Aorta (tissue), 5 donors: ENCODE results near the gene PLCB1. TPM values are rescaled to one million over a fixed set of nuclear protein-coding genes. Genes with fewer than 3 reads are reported as not detected.
"Not testable (repeated sequence)": the region's sequence is repeated elsewhere in the genome, so short reads cannot be mapped to it uniquely, and the experiment has no call there.

Source experiments
- ATAC-seq: fragments of 200-7000 bp; cut with Tn5 transposase; one replicate; pipeline ENCODE4 v1.9.1; 2022; ENCODE audit warnings: moderate library complexity; ENCODE audit not compliant: low FRiP score
- DNase-seq, 2 donors: peaks; one replicate each; pipeline ENCODE4 v3.0.0-alpha.2; 2020
- H3K27ac ChIP-seq, 2 donors: one replicate each; pipeline ENCODE4 v1.5.1; 2013; ENCODE audit warnings: low read length in 2 of 2, mild to moderate bottlenecking in 2 of 2, moderate library complexity in 2 of 2, control low read depth in 1 of 2, inconsistent platforms in 1 of 2, low read depth in 1 of 2
- H3K27me3 ChIP-seq, 2 donors: one replicate each; pipeline ENCODE4 v1.6.1; 2013; ENCODE audit warnings: control low read depth in 1 of 2, low read length in 1 of 2, mild to moderate bottlenecking in 1 of 2, moderate library complexity in 1 of 2; ENCODE audit not compliant: insufficient read depth in 2 of 2, control insufficient read depth in 1 of 2
- H3K36me3 ChIP-seq, 2 donors: one replicate each; pipeline ENCODE4 v1.6.1; 2013; ENCODE audit warnings: control low read depth in 1 of 2, low read length in 1 of 2, mild to moderate bottlenecking in 1 of 2; ENCODE audit not compliant: insufficient read depth in 2 of 2, control insufficient read depth in 1 of 2
- H3K4me1 ChIP-seq, 2 donors: one replicate each; pipeline ENCODE4 v1.6.1; 2013; ENCODE audit warnings: low read length in 2 of 2, control low read depth in 1 of 2, mild to moderate bottlenecking in 1 of 2, moderate library complexity in 1 of 2; ENCODE audit not compliant: insufficient read depth in 2 of 2, control insufficient read depth in 1 of 2
- H3K4me3 ChIP-seq, 2 donors: one replicate each; pipeline ENCODE4 v1.5.1; 2013; ENCODE audit warnings: low read length in 2 of 2, control low read depth in 1 of 2, mild to moderate bottlenecking in 1 of 2
- H3K9me3 ChIP-seq: one replicate; pipeline ENCODE4 v1.6.1; 2013; ENCODE audit warnings: mild to moderate bottlenecking, low read length; ENCODE audit not compliant: control insufficient read depth
- WGBS, 2 donors: extraction: QIAGEN DNeasy Blood & Tissue Kit; methylation state at CpG; one replicate each; pipeline ENCODE4 v1.1.7; 2013; 5-methylcytosine and 5-hydroxymethylcytosine counted together
- intact Hi-C, 2 donors: fragments of 100-400 bp; cut with DNase I; formaldehyde crosslinking; loops; one replicate each; pipeline versions ENCODE4 v1.14.2 to v1.15.0; 2022
- polyA plus RNA-seq, 2 donors: library from polyadenylated mRNA; stranded (reverse); fragments of 200-250 nt; gene quantifications; one replicate each; pipeline ENCODE4 v1.2.3, GENCODE V29; 2013
- total RNA-seq, 2 donors: library from RNA; stranded (reverse); fragmentation: NEBNext Ultra II Directional; extraction: Animal tissue kit (Norgen Biotek cat#: 25700); gene quantifications; one replicate each; pipeline ENCODE4 v1.2.1, GENCODE V29; 2021
- donor health status: healthy with polysubstance abuse.
- donor health status: Bipolar disorder and iron deficiency.
- donor health status: DM: no; HTN: no; CAD: no.
- donor health status: DM: no; HTN: no; CAD: no.
- donor health status: DM: yes; HTN: yes; CAD: no.

PLCB1 gene
- total and polyA plus RNA-seq, 4 donors, result 1.4 to 35.0 (median 6.6) TPM

DNA sequence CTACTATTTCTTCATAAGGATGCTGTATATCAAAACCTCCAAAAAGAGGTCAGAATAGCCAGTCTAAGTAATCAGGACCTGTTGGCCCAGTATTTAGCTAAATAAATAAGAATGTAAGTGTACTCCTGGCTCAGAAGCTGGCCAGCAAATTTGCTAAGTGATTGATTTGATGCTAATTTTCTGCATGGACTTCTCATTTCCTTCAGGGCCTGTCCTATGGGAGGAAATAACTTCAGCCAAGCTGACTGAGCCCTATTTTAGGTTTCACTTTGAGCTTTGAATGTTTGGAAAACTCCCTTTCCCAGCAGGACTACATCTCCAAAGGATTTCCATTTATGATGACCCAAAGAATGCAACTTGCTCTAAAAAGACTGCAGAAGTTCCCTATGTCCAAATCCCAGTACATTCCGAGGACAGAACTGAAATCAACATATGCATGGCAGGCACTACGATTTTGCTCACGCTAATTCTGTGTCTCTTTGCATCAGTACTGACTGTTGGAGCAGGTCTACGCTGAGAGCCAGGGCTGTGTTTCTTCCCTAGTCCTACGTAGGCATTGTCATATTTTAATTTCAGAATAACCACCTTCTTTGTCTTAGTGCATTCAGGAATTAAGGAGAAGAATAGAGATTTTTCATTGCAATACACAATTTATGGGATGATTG is 495.4 kb downstream of the PLCB1 start:
- intact Hi-C loops, result no loop called here
- Histone ChIP-seq H3K4me1 (no peaks in the 10 kb centered on the region), H3K27ac (no peak overlapping the region), H3K9me3 (no peaks in the 10 kb centered on the region), H3K36me3 (no peaks in the 10 kb centered on the region), H3K4me3 (no peak overlapping the region), H3K27me3 (no peaks in the 10 kb centered on the region)
- no peak for ATAC-seq
- no peak for DNase-seq
- 36 to 48% methylated on average over 5 of the region's 5 CpGs for WGBS, 2 donors

DNA sequence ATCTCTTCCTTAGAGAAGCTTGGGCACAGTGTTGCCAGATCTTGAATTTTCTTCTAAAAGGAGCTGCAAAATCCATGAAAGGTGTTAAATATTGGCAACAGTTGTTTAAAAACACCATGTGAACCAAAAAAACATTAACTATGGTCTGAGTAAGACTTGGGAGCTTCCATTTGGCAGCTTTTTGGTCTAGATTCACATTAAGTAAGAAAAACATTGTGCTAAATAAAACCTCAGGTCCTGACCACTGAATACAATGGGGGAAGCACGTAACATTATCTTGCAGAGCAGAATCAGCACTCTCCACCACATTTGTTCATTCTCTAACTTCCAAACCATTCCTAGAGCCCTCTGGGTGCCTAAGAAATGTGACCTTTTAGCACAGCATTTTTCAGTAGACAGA is 499.2 kb downstream of the PLCB1 start:
- Histone ChIP-seq H3K4me3 (no peak overlapping the region), H3K4me1 (no peaks in the 10 kb centered on the region), H3K27ac (no peak overlapping the region), H3K9me3 (peaks cover 1% of the 10 kb centered on the region), H3K36me3 (no peaks in the 10 kb centered on the region), H3K27me3 (no peaks in the 10 kb centered on the region)
- ATAC-seq, result no peak
- DNase-seq, result no peak
- intact Hi-C loops, result no loop called here
- 62 to 64% methylated on average over 1 of the region's 1 CpG for WGBS, 2 donors

- no peaks in the 10 kb centered on the region for H3K36me3 ChIP-seq
- 90 to 94% methylated on average over 1 of the region's 1 CpG for WGBS, 2 donors
- H3K27ac ChIP-seq, result no peak overlapping the region
- intact Hi-C loops, result no loop called here
- DNase-seq (no peak), ATAC-seq (no peak)
- peaks cover 1% of the 10 kb centered on the region for H3K9me3 ChIP-seq
- H3K27me3 ChIP-seq, result no peaks in the 10 kb centered on the region
- no peaks in the 10 kb centered on the region for H3K4me1 ChIP-seq
- no peak overlapping the region for H3K4me3 ChIP-seq
Measured at GRCh38 chr20:8633366-8633765, 501.3 kb downstream of the PLCB1 start.

DNA sequence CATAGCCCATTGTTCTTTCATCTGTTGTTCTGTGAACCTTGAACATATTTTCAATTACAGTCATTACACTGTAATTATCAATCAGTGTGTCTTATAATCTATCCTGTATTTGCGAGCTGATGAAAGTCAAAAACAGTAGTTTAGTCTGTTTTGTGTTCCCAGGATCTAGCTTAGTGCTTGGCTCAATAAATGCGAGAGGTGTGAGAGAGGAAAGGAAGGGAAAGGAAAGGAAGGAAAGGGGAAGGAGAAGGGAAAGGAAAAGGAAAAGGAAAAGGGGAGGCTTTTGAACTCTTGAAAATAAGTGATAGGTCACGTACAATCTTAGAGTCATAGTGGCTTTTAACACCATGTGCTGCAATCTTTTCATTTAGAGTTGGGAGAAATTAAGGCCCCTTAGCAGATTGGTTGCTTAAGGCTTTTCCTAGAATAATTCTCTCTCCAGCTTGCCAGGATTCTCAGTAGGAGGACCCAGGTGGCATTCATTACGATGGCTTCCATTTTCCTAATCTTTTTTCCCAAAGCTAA is 503.0 kb downstream of the PLCB1 start:
- Histone ChIP-seq H3K36me3 (no peaks in the 10 kb centered on the region), H3K27ac (no peak overlapping the region), H3K4me1 (no peaks in the 10 kb centered on the region), H3K4me3 (no peak overlapping the region), H3K9me3 (peaks cover 1% of the 10 kb centered on the region), H3K27me3 (no peaks in the 10 kb centered on the region)
- no peak for ATAC-seq
- no peak for DNase-seq
- intact Hi-C loops, result no loop called here
- WGBS, 2 donors, result 96% methylated on average over 4 of the region's 4 CpGs

GRCh38 chr20:8635837-8636236 is 503.8 kb downstream of the PLCB1 start:
- H3K9me3 ChIP-seq, result peaks cover 1% of the 10 kb centered on the region
- intact Hi-C loops, result no loop called here
- H3K36me3 ChIP-seq, result no peaks in the 10 kb centered on the region
- 65 to 66% methylated on average over 2 of the region's 2 CpGs for WGBS, 2 donors
- no peaks in the 10 kb centered on the region for H3K4me1 ChIP-seq
- ATAC-seq, result no peak
- H3K27ac ChIP-seq, result no peak overlapping the region
- no peak overlapping the region for H3K4me3 ChIP-seq
- no peaks in the 10 kb centered on the region for H3K27me3 ChIP-seq
- no peak for DNase-seq

DNA sequence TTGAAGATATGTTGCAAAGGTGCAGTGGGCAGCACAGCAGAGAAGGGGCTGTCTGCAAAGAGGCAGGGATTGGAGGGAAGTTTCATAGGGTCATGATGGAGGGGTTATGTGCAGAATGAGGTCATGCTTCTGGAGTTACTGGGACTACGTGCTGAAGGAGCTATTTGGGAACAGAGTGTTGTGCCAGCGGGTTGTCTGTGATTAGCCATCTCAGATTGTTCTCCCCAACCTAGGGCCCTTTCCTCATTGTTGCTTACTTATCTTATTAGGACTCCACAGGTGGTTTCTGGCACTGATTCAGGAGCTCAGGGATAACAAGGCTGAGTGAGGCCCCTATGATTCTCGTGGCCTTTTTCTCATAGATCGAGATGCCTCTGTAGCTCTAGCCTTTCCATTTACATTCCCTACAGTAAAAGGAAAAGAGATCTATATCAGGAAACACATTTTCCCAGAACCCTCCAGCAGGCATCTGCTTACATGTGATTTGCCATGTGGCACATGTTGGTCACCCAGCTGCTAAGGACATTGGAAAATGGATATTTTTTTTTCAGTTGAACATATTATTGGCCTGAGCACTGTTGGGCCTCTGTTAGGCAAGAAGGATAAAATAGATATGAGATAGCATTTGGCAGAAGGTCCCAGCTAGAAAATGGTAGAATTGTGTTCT is 507.2 kb downstream of the PLCB1 start:
- no peaks in the 10 kb centered on the region for H3K9me3 ChIP-seq
- no peak overlapping the region for H3K4me3 ChIP-seq
- no peak for ATAC-seq
- no peaks in the 10 kb centered on the region for H3K27me3 ChIP-seq
- DNase-seq, result no peak
- 81 to 84% methylated on average over 4 of the region's 4 CpGs for WGBS, 2 donors
- no peak overlapping the region for H3K27ac ChIP-seq
- intact Hi-C loops, result no loop called here
- H3K36me3 ChIP-seq, result no peaks in the 10 kb centered on the region
- H3K4me1 ChIP-seq, result no peaks in the 10 kb centered on the region

- Histone ChIP-seq H3K4me1 (no peaks in the 10 kb centered on the region), H3K36me3 (no peaks in the 10 kb centered on the region), H3K27ac (no peak overlapping the region), H3K4me3 (no peak overlapping the region), H3K27me3 (no peaks in the 10 kb centered on the region), H3K9me3 (no peaks in the 10 kb centered on the region)
- no peak for DNase-seq
- 83 to 86% methylated on average over 4 of the region's 4 CpGs for WGBS, 2 donors
- intact Hi-C loops, result no loop called here
- ATAC-seq, result no peak
Measured at GRCh38 chr20:8640461-8640860, 508.4 kb downstream of the PLCB1 start.

DNA sequence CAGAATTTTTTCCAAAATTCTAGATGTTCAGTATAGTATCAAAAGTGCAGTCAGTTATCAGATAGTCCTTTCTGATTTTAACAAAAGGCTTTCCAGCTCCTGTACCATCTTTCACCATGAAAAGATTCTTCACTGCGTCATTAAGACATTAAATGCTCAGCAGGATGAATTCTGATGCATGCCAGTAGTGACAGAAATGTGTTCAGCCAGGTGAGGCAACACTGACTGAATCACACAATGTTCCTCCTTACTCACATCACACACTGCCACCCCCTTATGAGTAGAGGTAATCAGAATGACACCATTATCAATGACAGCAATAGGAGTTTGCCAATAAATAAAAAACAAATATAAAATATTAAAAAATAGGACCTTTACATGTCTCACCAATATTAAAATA is 510.2 kb downstream of the PLCB1 start:
- no peaks in the 10 kb centered on the region for H3K4me1 ChIP-seq
- no peak overlapping the region for H3K27ac ChIP-seq
- no peaks in the 10 kb centered on the region for H3K9me3 ChIP-seq
- no peak overlapping the region for H3K4me3 ChIP-seq
- no peaks in the 10 kb centered on the region for H3K27me3 ChIP-seq
- ATAC-seq, result no peak
- intact Hi-C loops, result no loop called here
- 92 to 94% methylated on average over 1 of the region's 1 CpG for WGBS, 2 donors
- H3K36me3 ChIP-seq, result no peaks in the 10 kb centered on the region
- DNase-seq, result no peak

GRCh38 chr20:8644468-8644867 is 512.4 kb downstream of the PLCB1 start:
- H3K36me3 ChIP-seq, H3K27me3 ChIP-seq, H3K9me3 ChIP-seq, H3K27ac ChIP-seq, DNase-seq, intact Hi-C loops, ATAC-seq, H3K4me1 ChIP-seq, H3K4me3 ChIP-seq: not testable (repeated sequence)
- 94 to 100% methylated on average over 1 to 20 of the region's 30 CpGs for WGBS, 2 donors
